ENCODE results near the gene VPS26B.

The VPS26B gene

GRCh38 chr11:134200688-134201087 is 23.8 kb upstream of the VPS26B start:
- no peak for TF ChIP-seq CTCF (IDR thresholded peaks at IDR 0.05; ENCODE audit: insufficient read depth, low read depth, low read length, missing control alignments)
- no peak for DNase-seq (ENCODE audit: low read depth)
- no peak overlapping the region for H3K4me3 ChIP-seq (ENCODE audit: low read length)

- H3K4me3 ChIP-seq (ENCODE audit: low read length): no peak overlapping the region
- no peak for DNase-seq (ENCODE audit: low read depth)
- no peak for TF ChIP-seq CTCF (IDR thresholded peaks at IDR 0.05; ENCODE audit: insufficient read depth, low read depth, low read length, missing control alignments)
Measured at GRCh38 chr11:134202661-134203060, 21.8 kb upstream of the VPS26B start.

- no peak for DNase-seq (ENCODE audit: low read depth)
- TF ChIP-seq CTCF (IDR thresholded peaks at IDR 0.05; ENCODE audit: insufficient read depth, low read depth, low read length, missing control alignments): no peak
- no peak overlapping the region for H3K4me3 ChIP-seq (ENCODE audit: low read length)
Measured at GRCh38 chr11:134205729-134206128, 18.7 kb upstream of the VPS26B start.

GRCh38 chr11:134206185-134206584 is 18.3 kb upstream of the VPS26B start:
- no peak for DNase-seq (ENCODE audit: low read depth)
- no peak for TF ChIP-seq CTCF (IDR thresholded peaks at IDR 0.05; ENCODE audit: insufficient read depth, low read depth, low read length, missing control alignments)
- no peak overlapping the region for H3K4me3 ChIP-seq (ENCODE audit: low read length)

GRCh38 chr11:134207538-134208239 is 16.8 kb upstream of the VPS26B start:
- TF ChIP-seq CTCF (IDR thresholded peaks at IDR 0.05; ENCODE audit: insufficient read depth, low read depth, low read length, missing control alignments): peak; percentile 63
- no peak overlapping the region for H3K4me3 ChIP-seq (ENCODE audit: low read length)
- DNase-seq (ENCODE audit: low read depth): peak; percentile 40

GRCh38 chr11:134215836-134216235 is 8.6 kb upstream of the VPS26B start:
- no peak overlapping the region for H3K4me3 ChIP-seq (ENCODE audit: low read length)
- TF ChIP-seq CTCF (IDR thresholded peaks at IDR 0.05; ENCODE audit: insufficient read depth, low read depth, low read length, missing control alignments): no peak
- no peak for DNase-seq (ENCODE audit: low read depth)

GRCh38 chr11:134216816-134217215 is 7.7 kb upstream of the VPS26B start:
- no peak for TF ChIP-seq CTCF (IDR thresholded peaks at IDR 0.05; ENCODE audit: insufficient read depth, low read depth, low read length, missing control alignments)
- DNase-seq (ENCODE audit: low read depth): no peak
- no peak overlapping the region for H3K4me3 ChIP-seq (ENCODE audit: low read length)

Measured in epithelial cell of esophagus (primary cell).